Measurements from ENCODE around the gene MAP1LC3B. TPM values are rescaled to one million over a fixed set of nuclear protein-coding genes. Genes with fewer than 3 reads are reported as not detected.

Gene MAP1LC3B
- total and polyA plus RNA-seq, 5 donors from 2014 or later, result 83.2 to 158 (median 134) TPM

DNA sequence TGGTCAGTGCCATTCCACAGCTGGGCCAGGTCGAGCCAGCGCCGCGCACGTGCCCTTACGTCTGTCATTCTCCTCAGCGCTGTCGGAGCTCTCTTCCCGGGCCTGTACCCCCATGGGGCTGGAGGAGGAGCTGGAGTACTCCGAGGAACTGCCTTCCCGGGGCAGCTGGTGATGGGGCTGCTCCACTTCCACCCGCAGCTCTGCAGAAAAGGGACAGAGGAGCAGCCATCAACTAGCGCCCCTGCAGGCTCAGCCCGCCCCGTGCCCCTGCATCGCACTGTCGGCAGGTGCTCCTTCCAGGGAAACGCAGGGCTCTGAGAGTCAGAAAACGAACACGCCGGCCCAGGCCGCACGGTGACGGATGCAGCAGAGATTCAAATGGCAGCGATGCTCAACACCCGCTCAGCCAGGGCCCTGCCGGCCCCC is 20.9 kb downstream of the MAP1LC3B start:
- Histone ChIP-seq H3K27me3 (ENCODE audit: control insufficient read depth, insufficient read depth, low read length) (no peaks in the 10 kb centered on the region), H3K4me1 (ENCODE audit: control insufficient read depth, insufficient read depth, low read length, poor library complexity, severe bottlenecking) (no peaks in the 10 kb centered on the region), H3K27ac (ENCODE audit: insufficient read depth, low read length, poor library complexity, severe bottlenecking) (no peak overlapping the region), H3K36me3 (ENCODE audit: control insufficient read depth, insufficient read depth, low read length) (peaks cover 68% of the 10 kb centered on the region), H3K4me3 (ENCODE audit: low read depth, low read length) (no peak overlapping the region), H3K9me3 (ENCODE audit: control insufficient read depth in 2 of 2, low read length in 2 of 2) (no peaks in the 10 kb centered on the region)
- Mint-ChIP-seq H3K36me3 (peaks cover 30% of the 10 kb centered on the region), H3K27me3 (no peaks in the 10 kb centered on the region), H3K4me1 (peaks cover 0 to 4% (median 0%) of the 10 kb centered on the region in 4 donors), H3K27ac (peak overlapping the region in 1 of 3 donors; percentile 52), H3K9me3 (no peaks in the 10 kb centered on the region), H3K4me3 (no peak overlapping the region)
- no peak for DNase-seq
- ATAC-seq (ENCODE audit: low read depth in 2 of 2), result no peak

DNA sequence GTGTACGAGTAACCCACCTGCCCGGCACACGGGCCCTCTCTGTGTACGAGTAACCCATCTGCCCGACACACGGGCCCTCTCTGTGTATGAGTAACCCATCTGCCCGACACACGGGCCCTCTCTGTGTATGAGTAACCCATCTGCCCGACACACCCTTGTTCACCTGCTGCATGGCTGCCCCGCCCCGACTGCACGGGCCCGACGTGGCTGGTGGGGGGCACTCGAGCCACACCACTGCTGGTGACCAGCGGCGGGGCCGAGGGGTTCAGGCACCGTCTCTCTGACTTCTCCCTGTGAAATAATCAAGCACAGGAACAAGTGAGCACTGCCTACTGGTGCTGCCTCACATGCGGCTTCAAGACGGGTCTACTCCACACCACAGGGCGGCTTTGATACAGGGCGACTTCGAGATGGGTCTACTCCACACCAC is 22.1 kb downstream of the MAP1LC3B start:
- ATAC-seq (ENCODE audit: low read depth in 2 of 2) (no peak), DNase-seq (no peak)
- peaks cover 65% of the 10 kb centered on the region for H3K36me3 ChIP-seq (ENCODE audit: control insufficient read depth, insufficient read depth, low read length)
- Mint-ChIP-seq H3K4me3 (no peak overlapping the region), H3K27me3 (no peaks in the 10 kb centered on the region), H3K9me3 (no peaks in the 10 kb centered on the region), H3K27ac (no peak overlapping the region), H3K36me3 (peaks cover 36% of the 10 kb centered on the region), H3K4me1 (no peaks in the 10 kb centered on the region)
- H3K4me1 ChIP-seq (ENCODE audit: control insufficient read depth, insufficient read depth, low read length, poor library complexity, severe bottlenecking), result no peaks in the 10 kb centered on the region
- no peak overlapping the region for H3K27ac ChIP-seq (ENCODE audit: insufficient read depth, low read length, poor library complexity, severe bottlenecking)
- H3K4me3 ChIP-seq (ENCODE audit: low read depth, low read length), result no peak overlapping the region
- no peaks in the 10 kb centered on the region for H3K9me3 ChIP-seq (ENCODE audit: control insufficient read depth in 2 of 2, low read length in 2 of 2)
- no peaks in the 10 kb centered on the region for H3K27me3 ChIP-seq (ENCODE audit: control insufficient read depth, insufficient read depth, low read length)

DNA sequence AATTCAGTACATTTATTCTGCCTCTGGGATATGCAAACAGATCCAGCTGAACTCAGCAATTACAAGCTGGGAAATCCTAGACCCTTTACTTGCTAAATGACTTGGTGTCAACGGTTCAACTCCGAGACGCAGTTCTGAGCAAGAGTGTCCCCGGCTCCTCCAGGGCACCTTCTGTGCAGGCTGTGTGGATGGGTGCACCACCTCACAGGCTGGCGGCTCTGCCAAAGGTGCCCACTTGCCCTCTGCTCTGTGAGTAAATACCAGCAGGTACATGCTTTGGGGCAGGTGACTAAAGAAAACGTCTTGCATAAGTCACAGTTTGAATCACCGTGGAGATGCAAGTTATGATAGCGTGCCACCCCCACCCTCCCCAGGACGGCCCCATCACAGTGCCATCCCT is 23.3 kb downstream of the MAP1LC3B start:
- Mint-ChIP-seq H3K36me3 (peaks cover 37% of the 10 kb centered on the region), H3K27me3 (no peaks in the 10 kb centered on the region), H3K4me3 (no peak overlapping the region), H3K27ac (no peak overlapping the region), H3K9me3 (no peaks in the 10 kb centered on the region), H3K4me1 (no peaks in the 10 kb centered on the region)
- H3K4me3 ChIP-seq (ENCODE audit: low read depth, low read length), result no peak overlapping the region
- H3K27ac ChIP-seq (ENCODE audit: insufficient read depth, low read length, poor library complexity, severe bottlenecking), result no peak overlapping the region
- DNase-seq, result no peak
- no peaks in the 10 kb centered on the region for H3K4me1 ChIP-seq (ENCODE audit: control insufficient read depth, insufficient read depth, low read length, poor library complexity, severe bottlenecking)
- ATAC-seq (ENCODE audit: low read depth in 2 of 2), result no peak
- no peaks in the 10 kb centered on the region for H3K27me3 ChIP-seq (ENCODE audit: control insufficient read depth, insufficient read depth, low read length)
- H3K9me3 ChIP-seq (ENCODE audit: control insufficient read depth in 2 of 2, low read length in 2 of 2), result no peaks in the 10 kb centered on the region
- H3K36me3 ChIP-seq (ENCODE audit: control insufficient read depth, insufficient read depth, low read length), result peaks cover 64% of the 10 kb centered on the region

DNA sequence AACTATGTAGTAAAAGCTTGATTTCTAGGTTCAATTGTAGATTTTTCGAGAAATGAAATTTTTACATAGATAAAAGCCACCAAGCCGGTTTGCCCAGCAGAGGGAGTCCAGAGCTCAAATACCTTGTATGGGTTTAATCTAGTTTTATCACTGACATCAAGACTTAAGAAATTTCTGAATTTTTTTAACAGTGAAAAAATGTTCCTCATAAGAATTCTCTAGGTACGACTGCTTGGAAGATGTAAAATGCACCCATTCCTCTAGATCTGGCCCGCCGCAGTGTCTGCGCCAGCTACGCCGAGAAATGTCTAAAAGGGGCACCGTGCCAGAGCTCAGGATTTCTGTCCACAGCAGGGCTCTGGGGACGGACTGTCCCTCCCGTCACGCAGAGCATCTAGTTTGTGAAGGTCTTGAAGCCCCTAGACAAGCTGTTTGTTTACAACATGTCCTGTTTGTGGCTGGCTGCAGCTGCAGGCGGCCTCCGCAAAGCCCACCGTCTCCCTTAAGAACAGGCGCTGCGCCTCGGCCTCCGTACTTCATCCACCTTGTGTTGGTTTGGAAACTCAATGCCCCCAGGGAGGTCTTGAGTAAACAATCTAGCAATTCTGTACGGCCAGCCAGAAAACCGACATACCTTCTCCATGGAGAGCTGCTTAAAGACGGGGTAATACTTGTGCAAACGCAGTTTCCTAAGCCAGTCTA is 24.8 kb downstream of the MAP1LC3B start:
- Mint-ChIP-seq H3K4me1 (no peaks in the 10 kb centered on the region), H3K27ac (peak overlapping the region in 2 of 3 donors; percentile 36 to 79), H3K36me3 (peaks cover 39% of the 10 kb centered on the region), H3K9me3 (no peaks in the 10 kb centered on the region), H3K4me3 (no peak overlapping the region), H3K27me3 (no peaks in the 10 kb centered on the region)
- DNase-seq (peak in 2 of 3 donors; percentile 34 to 60), ATAC-seq (ENCODE audit: low read depth in 2 of 2) (no peak)
- H3K27me3 ChIP-seq (ENCODE audit: control insufficient read depth, insufficient read depth, low read length), result no peaks in the 10 kb centered on the region
- no peaks in the 10 kb centered on the region for H3K9me3 ChIP-seq (ENCODE audit: control insufficient read depth in 2 of 2, low read length in 2 of 2)
- H3K4me3 ChIP-seq (ENCODE audit: low read depth, low read length), result no peak overlapping the region
- no peak overlapping the region for H3K27ac ChIP-seq (ENCODE audit: insufficient read depth, low read length, poor library complexity, severe bottlenecking)
- H3K4me1 ChIP-seq (ENCODE audit: control insufficient read depth, insufficient read depth, low read length, poor library complexity, severe bottlenecking), result no peaks in the 10 kb centered on the region
- H3K36me3 ChIP-seq (ENCODE audit: control insufficient read depth, insufficient read depth, low read length), result peaks cover 64% of the 10 kb centered on the region

DNA sequence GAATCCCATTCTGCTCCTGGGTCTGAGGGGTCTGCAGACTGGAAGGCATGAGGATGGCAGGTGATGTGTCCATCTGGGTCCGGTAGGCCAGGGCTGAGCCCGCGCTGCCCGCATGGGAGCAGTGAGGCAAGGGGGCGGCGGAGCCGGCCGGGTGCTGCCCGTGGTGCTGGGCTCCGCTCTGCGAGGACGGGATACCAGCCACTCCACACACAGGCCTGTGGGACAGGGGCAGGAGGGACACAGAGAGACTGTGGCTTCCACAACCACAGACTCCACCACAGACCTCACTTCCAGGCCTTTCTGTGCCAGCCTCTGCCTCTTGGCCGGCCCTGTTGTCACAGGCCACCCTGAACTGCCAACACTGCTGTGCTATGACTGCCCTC is 25.4 kb downstream of the MAP1LC3B start:
- peaks cover 63% of the 10 kb centered on the region for H3K36me3 ChIP-seq (ENCODE audit: control insufficient read depth, insufficient read depth, low read length)
- H3K4me1 ChIP-seq (ENCODE audit: control insufficient read depth, insufficient read depth, low read length, poor library complexity, severe bottlenecking), result no peaks in the 10 kb centered on the region
- ATAC-seq (ENCODE audit: low read depth in 2 of 2) (no peak), DNase-seq (no peak)
- H3K27me3 ChIP-seq (ENCODE audit: control insufficient read depth, insufficient read depth, low read length), result no peaks in the 10 kb centered on the region
- no peaks in the 10 kb centered on the region for H3K27me3 Mint-ChIP-seq
- H3K4me1 Mint-ChIP-seq, result peaks cover 0 to under 1% (median 0%) of the 10 kb centered on the region in 4 donors
- H3K4me3 ChIP-seq (ENCODE audit: low read depth, low read length), result no peak overlapping the region
- no peak overlapping the region for H3K27ac ChIP-seq (ENCODE audit: insufficient read depth, low read length, poor library complexity, severe bottlenecking)
- no peaks in the 10 kb centered on the region for H3K9me3 Mint-ChIP-seq
- H3K27ac Mint-ChIP-seq, result no peak overlapping the region
- no peak overlapping the region for H3K4me3 Mint-ChIP-seq
- peaks cover 41% of the 10 kb centered on the region for H3K36me3 Mint-ChIP-seq
- no peaks in the 10 kb centered on the region for H3K9me3 ChIP-seq (ENCODE audit: control insufficient read depth in 2 of 2, low read length in 2 of 2)

DNA sequence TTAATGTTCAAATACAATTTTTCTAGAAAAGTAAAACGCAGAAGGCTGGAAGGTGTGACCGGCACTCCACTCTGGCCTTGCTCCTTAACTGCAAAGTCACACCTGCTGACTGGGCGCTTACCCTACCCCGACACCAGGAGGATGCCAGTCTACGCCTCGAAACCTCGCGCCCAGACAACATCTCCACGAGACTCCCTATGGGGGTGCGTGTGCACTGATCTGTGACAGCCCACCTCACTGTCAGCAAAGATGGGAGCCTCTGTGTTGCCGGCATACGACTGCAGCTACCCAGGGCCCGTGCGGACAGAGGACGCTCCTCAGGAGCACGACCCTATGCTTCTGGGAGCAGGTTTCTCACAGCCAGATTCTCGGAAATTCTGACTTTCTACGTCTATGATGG is 26.1 kb downstream of the MAP1LC3B start:
- H3K9me3 Mint-ChIP-seq, result no peaks in the 10 kb centered on the region
- no peak overlapping the region for H3K27ac Mint-ChIP-seq
- ATAC-seq (ENCODE audit: low read depth in 2 of 2) (no peak), DNase-seq (no peak)
- H3K36me3 ChIP-seq (ENCODE audit: control insufficient read depth, insufficient read depth, low read length), result peaks cover 64% of the 10 kb centered on the region
- H3K27ac ChIP-seq (ENCODE audit: insufficient read depth, low read length, poor library complexity, severe bottlenecking), result no peak overlapping the region
- no peak overlapping the region for H3K4me3 Mint-ChIP-seq
- H3K27me3 Mint-ChIP-seq, result no peaks in the 10 kb centered on the region
- no peaks in the 10 kb centered on the region for H3K27me3 ChIP-seq (ENCODE audit: control insufficient read depth, insufficient read depth, low read length)
- H3K4me1 ChIP-seq (ENCODE audit: control insufficient read depth, insufficient read depth, low read length, poor library complexity, severe bottlenecking), result no peaks in the 10 kb centered on the region
- H3K4me1 Mint-ChIP-seq, result peaks cover 0 to 2% (median 0%) of the 10 kb centered on the region in 4 donors
- H3K36me3 Mint-ChIP-seq, result peaks cover 43% of the 10 kb centered on the region
- no peaks in the 10 kb centered on the region for H3K9me3 ChIP-seq (ENCODE audit: control insufficient read depth in 2 of 2, low read length in 2 of 2)
- H3K4me3 ChIP-seq (ENCODE audit: low read depth, low read length), result no peak overlapping the region

DNA sequence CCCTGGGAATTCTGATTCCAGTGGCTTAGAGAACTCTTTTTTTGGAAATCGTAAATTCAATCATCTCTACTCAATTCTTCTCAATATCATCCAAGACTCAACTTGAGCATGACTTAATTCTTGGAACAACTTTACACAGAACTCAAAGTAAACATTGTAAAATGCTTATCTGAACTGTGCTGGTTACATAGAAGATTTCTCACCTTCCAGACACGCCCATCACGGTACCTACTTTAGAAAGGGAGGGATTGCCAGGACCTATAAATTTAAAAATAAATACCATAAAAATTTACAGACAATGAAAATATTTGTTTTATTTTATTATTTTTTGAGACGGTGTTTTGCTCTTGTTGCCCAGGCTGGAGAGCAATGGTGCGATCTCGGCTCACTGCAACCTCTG is 26.5 kb downstream of the MAP1LC3B start:
- Histone ChIP-seq H3K36me3 (ENCODE audit: control insufficient read depth, insufficient read depth, low read length) (peaks cover 68% of the 10 kb centered on the region), H3K4me3 (ENCODE audit: low read depth, low read length) (no peak overlapping the region), H3K4me1 (ENCODE audit: control insufficient read depth, insufficient read depth, low read length, poor library complexity, severe bottlenecking) (no peaks in the 10 kb centered on the region), H3K9me3 (ENCODE audit: control insufficient read depth in 2 of 2, low read length in 2 of 2) (no peaks in the 10 kb centered on the region), H3K27ac (ENCODE audit: insufficient read depth, low read length, poor library complexity, severe bottlenecking) (no peak overlapping the region), H3K27me3 (ENCODE audit: control insufficient read depth, insufficient read depth, low read length) (no peaks in the 10 kb centered on the region)
- DNase-seq, result no peak
- Mint-ChIP-seq H3K4me3 (no peak overlapping the region), H3K4me1 (peaks cover 0 to 2% (median 0%) of the 10 kb centered on the region in 4 donors), H3K27me3 (no peaks in the 10 kb centered on the region), H3K36me3 (peaks cover 39% of the 10 kb centered on the region), H3K27ac (no peak overlapping the region), H3K9me3 (no peaks in the 10 kb centered on the region)
- no peak for ATAC-seq (ENCODE audit: low read depth in 2 of 2)
